Panc1 (cell line): ENCODE data around the gene HOXC4. TPM values are rescaled to one million over a fixed set of nuclear protein-coding genes. Genes with fewer than 3 reads are reported as not detected.
A peak's percentile ranks its signal among the peaks of the same experiment; 100 is the strongest.

Experiments
- ATAC-seq: fragments of 200-7000 bp; cut with Tn5 transposase; 2 replicates; pipeline ENCODE4 v1.9.1; 2020; ENCODE audit warnings: mild to moderate bottlenecking, moderate library complexity
- BruUV-seq: library from RNA; stranded (reverse); fragments of 400-500 nt; replicated peaks from 2 replicates; lab custom pipeline; 2021; lab: Mats Ljungman, UMichigan
- CTCF ChIA-PET: fragments of 300-600 bp; sonication (Branson Sonifier 250); formaldehyde crosslinking; loops from one replicate; lab custom pipeline; 2022; ENCODE audit warnings: antibody characterized with exemption; lab: Charles Lee
- POLR2A ChIA-PET: fragments of 300-600 bp; sonication (Branson Sonifier 250); formaldehyde crosslinking; loops from one replicate; lab custom pipeline; 2022; ENCODE audit warnings: antibody characterized with exemption; lab: Charles Lee
- DNase-seq: peaks from one replicate; pipeline ENCODE4 v3.0.0-alpha.2; 2010; ENCODE audit warnings: low read depth, low spot score
- H3K27ac ChIP-seq: 2 replicates; pipeline ENCODE4 v1.5.1; 2011; ENCODE audit warnings: mild to moderate bottlenecking, low read length, inconsistent platforms
- H3K27me3 ChIP-seq: fragments of 200-500 bp; sonication (Bioruptor generic); 2 replicates; pipeline ENCODE4 v1.6.0; 2014; ENCODE audit warnings: low read length, inconsistent platforms; ENCODE audit not compliant: control insufficient read depth, insufficient read depth
- H3K36me3 ChIP-seq: fragments of 200-500 bp; sonication (Bioruptor generic); 2 replicates; pipeline ENCODE4 v1.5.1; 2014; ENCODE audit warnings: inconsistent platforms, mild to moderate bottlenecking, low read length, moderate library complexity; ENCODE audit not compliant: control insufficient read depth, insufficient read depth
- H3K4me1 ChIP-seq: 2 replicates; pipeline ENCODE4 v1.5.1; 2011; ENCODE audit warnings: inconsistent platforms, mild to moderate bottlenecking, low read length, moderate library complexity; ENCODE audit not compliant: control insufficient read depth, insufficient read depth
- H3K4me3 ChIP-seq, 2 experiments: 2 replicates each; pipeline ENCODE4 v1.5.1; 2011 to 2012; ENCODE audit warnings: low read depth in 2 of 2, low read length in 2 of 2, mild to moderate bottlenecking in 2 of 2, inconsistent platforms in 1 of 2, moderate library complexity in 1 of 2
- H3K9me3 ChIP-seq: fragments of 200-500 bp; sonication (Bioruptor generic); 2 replicates; pipeline ENCODE4 v1.5.1; 2014; ENCODE audit warnings: low read depth, mild to moderate bottlenecking, inconsistent platforms, low read length, moderate library complexity; ENCODE audit not compliant: control insufficient read depth, insufficient read depth
- CTCF ChIP-seq: fragments of 450-650 bp; IDR thresholded peaks from 2 replicates; pipeline ENCODE4 v1.5.1; 2017; ENCODE audit warnings: mild to moderate bottlenecking
- POLR2AphosphoS5 ChIP-seq: IDR thresholded peaks from 2 replicates; pipeline ENCODE4 v1.6.1; 2012; ENCODE audit warnings: mild to moderate bottlenecking, low read depth, low read length, moderate library complexity
- REST ChIP-seq, 2 experiments: IDR thresholded peaks; 2 replicates each; pipeline ENCODE4 v1.6.1; 2011 to 2012; ENCODE audit warnings: low read depth in 2 of 2, control low read depth in 1 of 2, low read length in 1 of 2, mild to moderate bottlenecking in 1 of 2, moderate library complexity in 1 of 2; ENCODE audit not compliant: insufficient read depth in 1 of 2
- SIN3A ChIP-seq: IDR thresholded peaks from 2 replicates; pipeline ENCODE4 v1.6.1; 2012; ENCODE audit warnings: low read depth, mild to moderate bottlenecking, low read length, moderate library complexity, borderline replicate concordance; ENCODE audit not compliant: insufficient read depth
- TCF7L2 ChIP-seq: IDR thresholded peaks from 2 replicates; pipeline ENCODE4 v1.6.1; 2011; ENCODE audit warnings: mild to moderate bottlenecking, low read depth, low read length, inconsistent platforms
- in situ Hi-C: cut with HindIII; loops from 2 replicates; pipeline ENCODE4 v1.10.0; 2016; ENCODE audit warnings: low sequenced_read_pairs, low pct_unique_long_range_greater_than_20kb
- intact Hi-C: fragments of 100-400 bp; cut with micrococcal nuclease; formaldehyde crosslinking; loops from one replicate; pipeline ENCODE4 v1.10.0; 2022; ENCODE audit not compliant: unreplicated experiment
- total RNA-seq: library from RNA; stranded (reverse); gene quantifications from one replicate; pipeline ENCODE4 v1.2.1, GENCODE V29; 2021; ENCODE audit not compliant: unreplicated experiment

HOXC4 gene
- total RNA-seq, 1 experiment from 2014 or later = 22.7 TPM

- Histone ChIP-seq H3K4me3 (peak overlapping the region; percentile 9 to 39; a peak in 3 of 4 replicates), H3K36me3 (peaks cover 4% of the 10 kb centered on the region; the same call in 1 of the 2 replicates), H3K4me1 (peaks cover 93% of the 10 kb centered on the region), H3K27me3 (no peaks in the 10 kb centered on the region), H3K9me3 (no peaks in the 10 kb centered on the region), H3K27ac (peak overlapping the region; percentile 95)
- ATAC-seq (no peak), DNase-seq (no peak)
- intact Hi-C loops (no loop called here), in situ Hi-C loops (no loop called here)
- CTCF ChIA-PET = interaction anchor here (1.5 to 2.1 kb wide), 2 partner anchors 17 to 41 kb away, joined by 5 to 10 read pairs; partner anchors contain the start of genes HOXC10 and HOXC8
- POLR2A ChIA-PET = interaction anchor here (0.6 to 0.7 kb wide), 3 partner anchors 8 to 278 kb away, joined by 3 to 17 read pairs (median 8); no protein-coding TSS in a partner anchor
- no peak for TF ChIP-seq TCF7L2
- TF ChIP-seq CTCF = peak; percentile 11
- BruUV-seq = no TSS peak
Measured at GRCh38 chr12:54025499-54026405, 27.9 kb upstream of the HOXC4 start.

- peak overlapping the region; percentile 95 for H3K27ac ChIP-seq
- H3K4me1 ChIP-seq = peaks cover 98% of the 10 kb centered on the region
- no peak for ATAC-seq
- in situ Hi-C loops = no loop called here
- intact Hi-C loops = no loop called here
- POLR2A ChIA-PET = interaction anchor here (0.6 to 0.9 kb wide), 3 partner anchors 9 to 125 kb away, joined by 3 to 17 read pairs (median 3); no protein-coding TSS in a partner anchor
- H3K4me3 ChIP-seq = peak overlapping the region in 1 of 2 experiments; percentile 39; a peak in 3 of 4 replicates
- DNase-seq = no peak
- peaks cover 4% of the 10 kb centered on the region; the same call in 1 of the 2 replicates for H3K36me3 ChIP-seq
- TSS peak; percentile 23 for BruUV-seq
- no peaks in the 10 kb centered on the region for H3K9me3 ChIP-seq
- no peaks in the 10 kb centered on the region for H3K27me3 ChIP-seq
- CTCF ChIA-PET = interaction anchor here (0.7 to 2.1 kb wide), 5 partner anchors 18 to 175 kb away, joined by 3 to 10 read pairs (median 4); partner anchors contain the start of genes HOXC10 and HOXC8
- TF ChIP-seq REST (IDR thresholded peaks at IDR 0.05; ENCODE audit: insufficient read depth in 1 of 2, low read depth in 2 of 2, low read length in 1 of 2) (no peak), SIN3A (no peak), POLR2AphosphoS5 (no peak), CTCF (no peak), TCF7L2 (no peak)
Measured at GRCh38 chr12:54026640-54027441, 26.8 kb upstream of the HOXC4 start.
